Omental fat pad (tissue), 4 donors: ENCODE results near the gene RASGRF1. TPM values are rescaled to one million over a fixed set of nuclear protein-coding genes. Genes with fewer than 3 reads are reported as not detected.

ENCODE experiments used
- ATAC-seq: fragments of 150-250 bp; one replicate; pipeline ENCODE4 v1.9.1; 2016; ENCODE audit warnings: mild to moderate bottlenecking, moderate library complexity; ENCODE audit not compliant: low FRiP score
- DNase-seq: peaks from one replicate; pipeline ENCODE4 v3.0.0-alpha.2; 2019; ENCODE audit warnings: low spot score
- CTCF ChIP-seq, 3 donors: fragments of 450-650 bp; IDR thresholded peaks; one replicate each; pipeline ENCODE4 v1.5.1; 2016 to 2017; ENCODE audit warnings: antibody characterized with exemption in 3 of 3, mild to moderate bottlenecking in 3 of 3, moderate library complexity in 2 of 3
- total RNA-seq, 4 donors: library from RNA; depleted of rRNA; stranded (reverse); fragments of >200 nt; gene quantifications; one replicate each; pipeline ENCODE4 v1.1.0, GENCODE V29; 2016

RASGRF1 gene
- total RNA-seq, 4 donors from 2014 or later, result 0.13 to 0.32 (median 0.24) TPM; not detected in 1

- ATAC-seq, result no peak
- no peak for DNase-seq
- TF ChIP-seq CTCF (IDR thresholded peaks at IDR 0.05), result no peak
These were observed 8.1 kb downstream of the RASGRF1 start for GRCh38 chr15:79082363-79083070.

GRCh38 chr15:79078763-79079410 is 11.7 kb downstream of the RASGRF1 start:
- no peak for TF ChIP-seq CTCF (IDR thresholded peaks at IDR 0.05)
- DNase-seq, result no peak
- no peak for ATAC-seq

- TF ChIP-seq CTCF (IDR thresholded peaks at IDR 0.05), result no peak
- DNase-seq (no peak), ATAC-seq (no peak)
These were observed 12.6 kb downstream of the RASGRF1 start for GRCh38 chr15:79078003-79078402.

GRCh38 chr15:79076661-79077060 is 13.9 kb downstream of the RASGRF1 start:
- no peak for TF ChIP-seq CTCF (IDR thresholded peaks at IDR 0.05)
- no peak for DNase-seq
- ATAC-seq, result no peak

GRCh38 chr15:79075256-79075655 is 15.3 kb downstream of the RASGRF1 start:
- ATAC-seq (no peak), DNase-seq (no peak)
- TF ChIP-seq CTCF (IDR thresholded peaks at IDR 0.05), result no peak

GRCh38 chr15:79073336-79073735 is 17.2 kb downstream of the RASGRF1 start:
- ATAC-seq, result no peak
- no peak for TF ChIP-seq CTCF (IDR thresholded peaks at IDR 0.05)
- DNase-seq, result no peak

- TF ChIP-seq CTCF (IDR thresholded peaks at IDR 0.05), result no peak
- no peak for ATAC-seq
- DNase-seq, result no peak
These were observed 18.7 kb downstream of the RASGRF1 start for GRCh38 chr15:79071901-79072300.
